ENCODE results near the gene NOL7. TPM values are rescaled to one million over a fixed set of nuclear protein-coding genes. Genes with fewer than 3 reads are reported as not detected.

Gene NOL7
- total RNA-seq, 1 experiment from 2014 or later = 108 TPM

DNA sequence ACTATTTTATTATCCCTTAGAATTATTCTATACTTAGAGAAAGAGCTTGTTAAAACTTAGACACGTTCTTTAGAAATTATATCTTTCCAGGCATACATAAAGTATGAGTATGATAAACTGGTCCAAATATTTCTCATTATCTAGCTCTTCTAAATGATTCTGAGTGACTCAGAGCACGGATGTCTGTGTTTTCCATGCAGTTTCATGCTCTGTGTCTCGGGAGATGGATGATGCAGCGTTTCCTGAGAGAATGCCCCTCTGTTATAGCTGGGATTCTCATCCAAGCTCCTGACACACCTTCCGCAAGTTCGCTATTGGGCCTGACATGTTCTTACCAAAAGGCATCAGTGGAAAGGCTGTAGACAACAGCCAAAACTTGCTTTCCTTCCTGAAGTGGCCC, 21.4 kb upstream of the NOL7 start:
- no peak for DNase-seq (ENCODE audit: low read depth)

- DNase-seq (ENCODE audit: low read depth) = no peak
Observed at GRCh38 chr6:13597073-13597472, 18.1 kb upstream of the NOL7 start.

- DNase-seq (ENCODE audit: low read depth) = no peak
Observed at GRCh38 chr6:13600036-13600435, 15.1 kb upstream of the NOL7 start.

GRCh38 chr6:13604135-13604534, 11.0 kb upstream of the NOL7 start:
- DNase-seq (ENCODE audit: low read depth) = no peak

GRCh38 chr6:13604546-13605416, 10.4 kb upstream of the NOL7 start:
- DNase-seq (ENCODE audit: low read depth) = no peak

GRCh38 chr6:13605634-13606033, 9.5 kb upstream of the NOL7 start:
- no peak for DNase-seq (ENCODE audit: low read depth)

- DNase-seq (ENCODE audit: low read depth) = no peak
Observed at GRCh38 chr6:13611715-13612114, 3.4 kb upstream of the NOL7 start.

- DNase-seq (ENCODE audit: low read depth) = no peak
Observed at GRCh38 chr6:13613029-13613594, 2.0 kb upstream of the NOL7 start.

GRCh38 chr6:13614126-13614925, 809 bp upstream of the NOL7 start:
- DNase-seq (ENCODE audit: low read depth) = peak; percentile 61

GRCh38 chr6:13615792-13616120, 621 bp downstream of the NOL7 start:
- DNase-seq (ENCODE audit: low read depth) = peak; percentile 31

DNA sequence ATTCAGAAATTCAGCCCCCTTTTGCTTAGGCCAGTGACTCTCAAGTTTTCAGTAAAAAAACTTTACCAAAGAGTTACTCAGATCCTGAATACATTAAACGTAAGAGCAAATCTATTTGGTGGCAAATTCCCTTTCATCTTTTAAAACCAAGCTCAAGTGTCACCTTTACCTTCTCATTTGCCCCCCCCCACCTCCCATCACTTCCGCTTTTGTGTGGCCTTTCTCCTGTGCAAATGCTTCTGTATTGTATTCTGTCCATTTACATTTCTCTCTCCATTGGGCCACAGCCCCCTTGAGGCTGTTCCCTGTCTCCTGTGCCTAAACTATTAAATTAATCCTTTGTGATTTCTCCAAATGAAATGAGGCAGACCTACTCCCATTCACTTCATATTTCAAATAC, 1.9 kb downstream of the NOL7 start:
- DNase-seq (ENCODE audit: low read depth) = no peak

DNA sequence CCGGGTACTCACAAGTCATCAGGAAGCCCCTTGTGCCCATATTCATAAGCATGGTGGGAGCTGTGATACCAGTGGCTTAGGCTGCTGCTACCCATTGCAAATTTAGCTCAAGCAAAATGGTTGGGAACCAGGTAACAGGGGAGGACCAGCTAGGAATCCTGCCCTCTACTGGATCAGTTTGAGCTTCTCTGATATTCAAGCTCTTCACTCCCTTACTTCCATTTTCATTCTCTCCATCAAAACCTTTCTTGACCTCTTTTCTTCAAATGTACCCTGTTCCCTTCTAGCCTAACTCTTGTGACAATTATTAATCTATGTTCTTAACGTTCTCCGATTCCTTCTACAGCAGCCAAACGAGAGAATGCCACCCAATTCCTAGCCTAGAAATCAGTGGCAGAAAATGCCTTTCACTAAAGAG, 9.7 kb downstream of the NOL7 start:
- DNase-seq (ENCODE audit: low read depth) = peak; percentile 47

GRCh38 chr6:13629459-13630116, 14.5 kb downstream of the NOL7 start:
- no peak for DNase-seq (ENCODE audit: low read depth)

- no peak for DNase-seq (ENCODE audit: low read depth)
Observed at GRCh38 chr6:13630499-13630898, 15.4 kb downstream of the NOL7 start.

GRCh38 chr6:13633343-13633742, 18.2 kb downstream of the NOL7 start:
- no peak for DNase-seq (ENCODE audit: low read depth)

- no peak for DNase-seq (ENCODE audit: low read depth)
Observed at GRCh38 chr6:13635948-13636658, 21.0 kb downstream of the NOL7 start.

DNA sequence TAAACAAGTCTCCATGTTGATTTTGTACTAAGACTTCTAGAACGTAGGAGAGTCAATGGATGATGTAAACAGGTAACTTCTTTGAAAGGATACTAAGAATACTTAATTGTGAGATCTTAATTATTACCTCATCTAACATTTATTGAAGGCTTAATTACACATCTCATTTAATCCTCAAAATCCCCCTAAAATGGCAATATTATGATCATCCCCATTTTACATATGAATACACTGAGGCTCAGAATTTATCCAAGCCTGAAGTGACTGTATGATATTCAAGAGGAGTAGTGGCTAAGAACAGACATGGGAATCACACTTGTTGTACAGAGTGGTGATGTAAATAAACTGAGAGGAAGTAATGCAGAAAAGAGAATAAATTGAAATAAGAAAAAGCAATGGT, 22.9 kb downstream of the NOL7 start:
- DNase-seq (ENCODE audit: low read depth) = no peak

GRCh38 chr6:13638626-13639025, 23.5 kb downstream of the NOL7 start:
- DNase-seq (ENCODE audit: low read depth) = no peak

- no peak for DNase-seq (ENCODE audit: low read depth)
Observed at GRCh38 chr6:13641315-13641714, 26.2 kb downstream of the NOL7 start.

DNA sequence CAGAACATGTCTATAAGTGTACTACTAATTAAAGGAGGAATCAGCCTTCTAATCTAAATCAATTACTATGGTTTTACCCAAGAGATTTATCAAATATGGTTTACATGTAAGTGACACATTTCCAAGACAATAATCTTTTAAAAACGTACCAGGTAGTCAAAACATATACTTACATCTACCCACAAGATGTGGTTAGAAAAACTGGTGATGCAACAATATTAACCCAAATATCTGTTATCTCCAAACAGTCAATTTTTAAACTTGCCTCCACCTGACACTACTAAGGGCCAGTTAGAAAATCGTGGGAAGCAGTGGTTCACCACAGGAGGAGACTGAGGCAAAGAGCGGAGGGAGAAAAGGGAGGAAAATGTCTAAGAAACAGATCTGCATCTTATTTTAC, 28.0 kb downstream of the NOL7 start:
- no peak for DNase-seq (ENCODE audit: low read depth)

GRCh38 chr6:13648850-13649249, 33.7 kb downstream of the NOL7 start:
- DNase-seq (ENCODE audit: low read depth) = no peak
